Gastroesophageal sphincter (tissue), 4 donors: ENCODE results near the gene NLGN1. TPM values are rescaled to one million over a fixed set of nuclear protein-coding genes. Genes with fewer than 3 reads are reported as not detected.

Source experiments
- ATAC-seq: fragments of 150-250 bp; one replicate; pipeline ENCODE4 v1.9.1; 2016; ENCODE audit warnings: mild to moderate bottlenecking, moderate library complexity
- H3K27ac ChIP-seq, 4 donors: fragments of 200-600 bp; sonication (generic) in 3 of 4; 1 replicate in 3 of 4; 2 replicates in 1 of 4; pipeline ENCODE4 v1.5.1; 2016 to 2019
- H3K27me3 ChIP-seq: fragments of 200-600 bp; sonication (generic); one replicate; pipeline ENCODE4 v1.5.1; 2019
- H3K36me3 ChIP-seq, 2 donors: fragments of 200-600 bp; sonication (generic); one replicate each; pipeline ENCODE4 v1.5.1; 2019; ENCODE audit warnings: control low read depth in 1 of 2
- H3K4me1 ChIP-seq, 3 donors: fragments of 200-600 bp; sonication (generic); 1 replicate in 2 of 3; 2 replicates in 1 of 3; pipeline ENCODE4 v1.5.1; 2016 to 2019; ENCODE audit warnings: control low read depth in 2 of 3
- H3K4me3 ChIP-seq, 2 donors: fragments of 200-600 bp; sonication (generic); one replicate each; pipeline ENCODE4 v1.5.1; 2019; ENCODE audit warnings: mild to moderate bottlenecking in 1 of 2, moderate library complexity in 1 of 2
- H3K9me3 ChIP-seq, 3 donors: fragments of 200-600 bp; sonication (generic); one replicate each; pipeline ENCODE4 v1.5.1; 2017 to 2019; ENCODE audit warnings: control low read depth in 2 of 3
- CTCF ChIP-seq, 4 experiments: fragments of 200-600 bp in 2 of 4; fragments of 450-650 bp in 2 of 4; sonication (generic) in 1 of 4; IDR thresholded peaks; one replicate each; pipeline ENCODE4 v1.5.1; 2017 to 2019; ENCODE audit warnings: antibody characterized with exemption in 4 of 4, mild to moderate bottlenecking in 2 of 4, moderate library complexity in 2 of 4
- EP300 ChIP-seq: sonication (generic); formaldehyde crosslinking; IDR thresholded peaks from one replicate; pipeline ENCODE4 v1.6.1; 2017; ENCODE audit warnings: antibody characterized with exemption, mild to moderate bottlenecking
- POLR2A ChIP-seq, 2 donors: fragments of 450-650 bp; IDR thresholded peaks; one replicate each; pipeline ENCODE4 v1.6.1; 2017; ENCODE audit warnings: antibody characterized with exemption in 2 of 2, mild to moderate bottlenecking in 2 of 2, moderate library complexity in 1 of 2
- POLR2AphosphoS5 ChIP-seq: sonication (generic); formaldehyde crosslinking; IDR thresholded peaks from one replicate; pipeline ENCODE4 v1.6.1; 2017; ENCODE audit warnings: antibody characterized with exemption
- WGBS, 2 donors: methylation state at CpG; one replicate each; pipeline ENCODE4 v1.1.5; 2018; ENCODE audit warnings: low coverage in 1 of 2; 5-methylcytosine and 5-hydroxymethylcytosine counted together
- total RNA-seq, 4 donors: library from RNA; depleted of rRNA; stranded (reverse); fragments of >200 nt; gene quantifications; one replicate each; pipeline ENCODE4 v1.1.0, GENCODE V29; 2016

The NLGN1 gene
- total RNA-seq, 4 donors from 2014 or later: 13.4 to 26.4 (median 24.0) TPM

- H3K27me3 ChIP-seq: no peaks in the 10 kb centered on the region
- H3K36me3 ChIP-seq: no peaks in the 10 kb centered on the region
- WGBS, 2 donors: 83 to 89% methylated on average over 1 of the region's 1 CpG
- no peak for TF ChIP-seq CTCF (IDR thresholded peaks at IDR 0.05)
- no peak for TF ChIP-seq POLR2AphosphoS5
- TF ChIP-seq EP300: no peak
- no peak for TF ChIP-seq POLR2A (IDR thresholded peaks at IDR 0.05)
- no peak overlapping the region for H3K27ac ChIP-seq
- no peaks in the 10 kb centered on the region for H3K9me3 ChIP-seq
- no peak for ATAC-seq
- H3K4me1 ChIP-seq: no peaks in the 10 kb centered on the region
- no peak overlapping the region for H3K4me3 ChIP-seq
Measured at GRCh38 chr3:174302746-174303315, 905.3 kb downstream of the NLGN1 start.

DNA sequence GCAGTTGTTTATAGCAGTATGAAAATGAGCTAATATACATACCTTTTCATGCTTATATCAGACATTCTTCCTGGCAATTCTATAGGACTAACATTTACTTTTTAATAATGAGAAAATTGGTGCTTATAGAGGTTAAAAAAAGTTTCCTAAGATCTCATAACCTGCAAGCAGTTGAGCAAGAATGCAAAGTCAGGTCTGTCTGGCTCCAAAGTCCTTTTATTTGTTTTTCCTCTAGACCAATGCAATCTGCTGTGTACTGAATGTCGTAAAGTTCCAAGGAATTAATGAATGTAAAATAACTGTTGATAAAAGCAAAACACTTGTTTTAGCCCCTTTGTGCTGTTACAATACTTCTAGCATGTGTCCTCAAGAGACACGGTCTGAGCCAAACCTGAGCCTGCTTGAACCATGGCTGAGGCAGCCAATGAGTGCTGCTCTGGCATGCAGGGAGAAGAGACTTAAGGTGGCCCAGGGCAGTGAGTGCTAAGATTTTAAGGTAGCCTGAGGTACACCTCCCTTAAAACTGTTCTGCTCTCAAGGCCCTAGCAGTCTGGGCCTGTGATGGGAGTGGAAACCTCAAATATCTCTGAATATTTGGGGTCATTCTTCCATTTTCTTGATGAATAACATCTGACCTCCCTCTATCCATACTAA is 906.5 kb downstream of the NLGN1 start:
- TF ChIP-seq EP300: no peak
- no peak for TF ChIP-seq CTCF (IDR thresholded peaks at IDR 0.05)
- TF ChIP-seq POLR2AphosphoS5: no peak
- no peak for TF ChIP-seq POLR2A (IDR thresholded peaks at IDR 0.05)
- H3K36me3 ChIP-seq: no peaks in the 10 kb centered on the region
- ATAC-seq: no peak
- no peaks in the 10 kb centered on the region for H3K27me3 ChIP-seq
- no peak overlapping the region for H3K4me3 ChIP-seq
- 31 to 35% methylated on average over 2 of the region's 2 CpGs for WGBS, 2 donors
- no peaks in the 10 kb centered on the region for H3K9me3 ChIP-seq
- H3K4me1 ChIP-seq: no peaks in the 10 kb centered on the region
- no peak overlapping the region for H3K27ac ChIP-seq

DNA sequence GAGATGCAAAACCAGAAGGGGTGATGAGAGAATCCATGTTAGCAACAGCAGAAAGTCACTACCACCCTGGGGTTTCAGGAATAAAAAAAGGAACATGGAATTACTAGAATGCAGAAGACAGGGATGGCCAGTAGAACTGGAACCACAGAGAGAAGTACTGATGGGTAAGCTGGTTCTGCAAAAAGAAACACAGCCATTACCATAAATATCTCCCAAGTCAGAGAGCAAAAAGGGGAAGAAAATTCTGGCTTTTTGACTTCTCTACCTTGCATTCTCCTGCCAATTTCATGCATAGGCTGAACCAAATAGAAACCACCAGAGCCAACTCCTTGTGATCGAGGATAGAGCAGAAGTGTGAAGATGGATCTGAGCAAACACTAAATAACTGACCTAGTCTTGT is 911.2 kb downstream of the NLGN1 start:
- TF ChIP-seq POLR2A (IDR thresholded peaks at IDR 0.05) (no peak), CTCF (IDR thresholded peaks at IDR 0.05) (no peak), POLR2AphosphoS5 (no peak)
- no peak overlapping the region for H3K27ac ChIP-seq
- 86 to 88% methylated on average over 1 of the region's 1 CpG for WGBS, 2 donors
- no peaks in the 10 kb centered on the region for H3K4me1 ChIP-seq
- H3K27me3 ChIP-seq: no peaks in the 10 kb centered on the region
- no peak overlapping the region for H3K4me3 ChIP-seq
- no peak for ATAC-seq
- H3K9me3 ChIP-seq: no peaks in the 10 kb centered on the region
- H3K36me3 ChIP-seq: no peaks in the 10 kb centered on the region

DNA sequence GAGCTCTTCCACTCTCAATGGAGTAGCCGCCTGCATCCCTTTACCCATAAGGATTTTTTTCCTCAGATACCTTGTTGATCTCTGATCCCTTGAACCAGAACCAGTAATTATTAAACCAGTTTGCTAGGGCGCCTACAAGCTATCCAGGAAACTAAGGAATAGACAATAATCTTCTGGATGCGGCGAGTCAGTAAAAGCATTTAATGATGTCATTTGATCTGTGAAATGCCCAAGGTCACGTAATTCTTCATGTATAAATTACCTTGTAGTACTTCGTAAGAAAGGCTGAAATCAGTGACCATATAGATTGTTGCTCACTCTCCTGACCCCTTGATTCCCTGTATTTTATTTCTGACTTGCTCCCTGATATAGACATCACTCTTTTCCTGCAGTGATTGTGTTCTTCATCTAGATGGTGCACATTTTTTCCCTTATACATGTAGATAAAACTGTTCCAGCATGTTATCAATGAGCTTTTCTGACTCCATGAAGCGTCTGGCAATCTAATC is 913.0 kb downstream of the NLGN1 start:
- H3K36me3 ChIP-seq: no peaks in the 10 kb centered on the region
- H3K4me3 ChIP-seq: no peak overlapping the region
- no peaks in the 10 kb centered on the region for H3K4me1 ChIP-seq
- 80 to 82% methylated on average over 7 of the region's 7 CpGs for WGBS, 2 donors
- ATAC-seq: no peak
- H3K9me3 ChIP-seq: no peaks in the 10 kb centered on the region
- no peak for TF ChIP-seq EP300
- no peak for TF ChIP-seq POLR2AphosphoS5
- no peak for TF ChIP-seq POLR2A (IDR thresholded peaks at IDR 0.05)
- TF ChIP-seq CTCF (IDR thresholded peaks at IDR 0.05): no peak
- no peaks in the 10 kb centered on the region for H3K27me3 ChIP-seq
- no peak overlapping the region for H3K27ac ChIP-seq

DNA sequence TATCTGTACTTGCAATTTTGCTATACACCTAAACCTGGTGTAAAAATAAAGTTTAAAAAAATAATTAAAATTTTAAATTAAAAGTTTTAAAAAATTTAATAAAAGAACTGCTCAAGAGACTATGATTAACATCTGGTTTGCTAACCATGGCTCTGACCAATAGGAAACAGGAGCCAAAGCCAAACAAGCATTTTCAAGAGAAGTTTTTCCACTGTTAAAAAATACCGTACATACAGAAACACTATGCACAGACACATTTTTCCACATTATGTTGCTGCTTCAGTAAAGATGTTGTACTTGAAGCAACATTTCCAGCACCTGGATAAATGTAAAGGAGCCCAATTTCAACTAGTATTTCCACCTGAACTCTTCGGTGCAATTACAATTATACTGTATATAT is 917.7 kb downstream of the NLGN1 start:
- no peaks in the 10 kb centered on the region for H3K36me3 ChIP-seq
- no peak for ATAC-seq
- no peaks in the 10 kb centered on the region for H3K4me1 ChIP-seq
- 86 to 91% methylated on average over 2 of the region's 2 CpGs for WGBS, 2 donors
- TF ChIP-seq POLR2AphosphoS5 (no peak), EP300 (no peak), POLR2A (IDR thresholded peaks at IDR 0.05) (no peak), CTCF (IDR thresholded peaks at IDR 0.05) (no peak)
- no peaks in the 10 kb centered on the region for H3K27me3 ChIP-seq
- no peaks in the 10 kb centered on the region for H3K9me3 ChIP-seq
- no peak overlapping the region for H3K4me3 ChIP-seq
- H3K27ac ChIP-seq: no peak overlapping the region
